ENCODE data around the gene DCDC2B. TPM values are rescaled to one million over a fixed set of nuclear protein-coding genes. Genes with fewer than 3 reads are reported as not detected.

Gene DCDC2B
- total and polyA plus RNA-seq, 9 of the 15 experiments (the other 6 are each of a cell fraction or from before 2014, with no cell fraction given): not detected

DNA sequence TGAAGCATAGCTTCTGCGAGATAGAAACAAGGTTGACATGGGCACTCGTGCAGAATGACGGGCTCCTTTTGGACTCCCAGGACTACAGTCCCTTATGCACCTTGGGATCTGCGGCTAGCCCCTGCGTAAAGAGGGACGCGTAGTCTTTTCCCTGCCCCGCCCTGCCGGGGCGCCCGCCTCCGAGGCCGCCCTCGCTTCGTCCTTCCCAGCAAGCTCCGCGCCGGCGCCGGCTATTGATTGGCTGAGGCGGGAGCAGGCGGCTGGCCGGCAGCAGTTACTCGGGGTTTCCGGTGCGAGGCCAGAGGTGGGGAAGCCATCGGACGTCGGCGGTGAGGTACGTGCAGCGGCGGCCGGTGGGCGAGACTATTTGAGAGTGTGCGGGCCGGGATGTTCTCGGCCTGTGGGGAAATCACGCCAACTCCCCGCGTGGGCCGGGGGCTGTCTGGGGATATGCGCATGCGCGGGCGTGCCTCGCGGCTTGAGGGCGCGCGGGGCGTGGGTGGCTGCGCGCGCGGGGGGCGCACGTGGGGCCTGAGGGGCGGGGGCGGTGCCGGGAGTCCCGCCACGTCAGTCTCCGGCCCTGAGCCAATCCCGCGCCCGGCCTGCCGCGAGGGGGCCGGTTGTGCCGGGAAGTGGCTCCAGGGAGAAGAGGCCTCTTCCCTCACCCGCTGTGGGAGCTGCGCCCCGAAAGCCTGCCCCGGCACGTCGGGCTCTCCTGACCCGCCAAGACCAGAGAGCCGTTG is 29.3 kb upstream of the DCDC2B start, which contains the start of gene TXLNA (continued):
- TF ChIP-seq, protein P1, sequence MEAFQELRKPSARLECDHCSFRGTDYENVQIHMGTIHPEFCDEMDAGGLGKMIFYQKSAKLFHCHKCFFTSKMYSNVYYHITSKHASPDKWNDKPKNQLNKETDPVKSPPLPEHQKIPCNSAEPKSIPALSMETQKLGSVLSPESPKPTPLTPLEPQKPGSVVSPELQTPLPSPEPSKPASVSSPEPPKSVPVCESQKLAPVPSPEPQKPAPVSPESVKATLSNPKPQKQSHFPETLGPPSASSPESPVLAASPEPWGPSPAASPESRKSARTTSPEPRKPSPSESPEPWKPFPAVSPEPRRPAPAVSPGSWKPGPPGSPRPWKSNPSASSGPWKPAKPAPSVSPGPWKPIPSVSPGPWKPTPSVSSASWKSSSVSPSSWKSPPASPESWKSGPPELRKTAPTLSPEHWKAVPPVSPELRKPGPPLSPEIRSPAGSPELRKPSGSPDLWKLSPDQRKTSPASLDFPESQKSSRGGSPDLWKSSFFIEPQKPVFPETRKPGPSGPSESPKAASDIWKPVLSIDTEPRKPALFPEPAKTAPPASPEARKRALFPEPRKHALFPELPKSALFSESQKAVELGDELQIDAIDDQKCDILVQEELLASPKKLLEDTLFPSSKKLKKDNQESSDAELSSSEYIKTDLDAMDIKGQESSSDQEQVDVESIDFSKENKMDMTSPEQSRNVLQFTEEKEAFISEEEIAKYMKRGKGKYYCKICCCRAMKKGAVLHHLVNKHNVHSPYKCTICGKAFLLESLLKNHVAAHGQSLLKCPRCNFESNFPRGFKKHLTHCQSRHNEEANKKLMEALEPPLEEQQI (IDR thresholded peaks at IDR 0.05): no peak
- TF ChIP-seq SLC30A9 (CRISPR knock-in tag; IDR thresholded peaks at IDR 0.05) (no peak), MEF2D (tag; conservative IDR thresholded peaks at IDR 0.05; ENCODE audit: low read depth) (no peak), WHSC1 (IDR thresholded peaks at IDR 0.05; ENCODE audit: low read length) (no peak), ZNF263 (CRISPR knock-in tag; IDR thresholded peaks at IDR 0.05; ENCODE audit: borderline replicate concordance) (peak; percentile 64; the same call in 1 of the 2 replicates), U2AF2 (optimal IDR thresholded peaks at IDR 0.05; ENCODE audit: low read depth, low read length) (no peak), KLF1 (tag; IDR thresholded peaks at IDR 0.05) (peak; percentile 91), KHSRP (IDR thresholded peaks at IDR 0.05) (no peak), EHMT2 (IDR thresholded peaks at IDR 0.05) (no peak), STAT5A (IDR thresholded peaks at IDR 0.05; ENCODE audit: borderline replicate concordance, low read length) (no peak), HLTF (IDR thresholded peaks at IDR 0.05) (no peak), MCM7 (IDR thresholded peaks at IDR 0.05) (no peak), L3MBTL2 (IDR thresholded peaks at IDR 0.05) (peak; percentile 100), SIN3A (IDR thresholded peaks at IDR 0.05; ENCODE audit: borderline replicate concordance in 2 of 2, control insufficient read depth in 1 of 2, low read depth in 2 of 2, low read length in 2 of 2) (peak; percentile 24 to 84; a peak in 1 of 4 replicates)
- TF ChIP-seq, protein P2, sequence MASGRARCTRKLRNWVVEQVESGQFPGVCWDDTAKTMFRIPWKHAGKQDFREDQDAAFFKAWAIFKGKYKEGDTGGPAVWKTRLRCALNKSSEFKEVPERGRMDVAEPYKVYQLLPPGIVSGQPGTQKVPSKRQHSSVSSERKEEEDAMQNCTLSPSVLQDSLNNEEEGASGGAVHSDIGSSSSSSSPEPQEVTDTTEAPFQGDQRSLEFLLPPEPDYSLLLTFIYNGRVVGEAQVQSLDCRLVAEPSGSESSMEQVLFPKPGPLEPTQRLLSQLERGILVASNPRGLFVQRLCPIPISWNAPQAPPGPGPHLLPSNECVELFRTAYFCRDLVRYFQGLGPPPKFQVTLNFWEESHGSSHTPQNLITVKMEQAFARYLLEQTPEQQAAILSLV (tag; IDR thresholded peaks at IDR 0.05): 0 out of 2 replicates have a peak, but pooled peaks have one; percentile 4
- TF ChIP-seq, protein P3, sequence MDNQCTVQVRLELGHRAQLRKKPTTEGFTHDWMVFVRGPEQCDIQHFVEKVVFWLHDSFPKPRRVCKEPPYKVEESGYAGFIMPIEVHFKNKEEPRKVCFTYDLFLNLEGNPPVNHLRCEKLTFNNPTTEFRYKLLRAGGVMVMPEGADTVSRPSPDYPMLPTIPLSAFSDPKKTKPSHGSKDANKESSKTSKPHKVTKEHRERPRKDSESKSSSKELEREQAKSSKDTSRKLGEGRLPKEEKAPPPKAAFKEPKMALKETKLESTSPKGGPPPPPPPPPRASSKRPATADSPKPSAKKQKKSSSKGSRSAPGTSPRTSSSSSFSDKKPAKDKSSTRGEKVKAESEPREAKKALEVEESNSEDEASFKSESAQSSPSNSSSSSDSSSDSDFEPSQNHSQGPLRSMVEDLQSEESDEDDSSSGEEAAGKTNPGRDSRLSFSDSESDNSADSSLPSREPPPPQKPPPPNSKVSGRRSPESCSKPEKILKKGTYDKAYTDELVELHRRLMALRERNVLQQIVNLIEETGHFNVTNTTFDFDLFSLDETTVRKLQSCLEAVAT (IDR thresholded peaks at IDR 0.05): no peak; a peak in 1 of 4 replicates
- TF ChIP-seq, protein P4, sequence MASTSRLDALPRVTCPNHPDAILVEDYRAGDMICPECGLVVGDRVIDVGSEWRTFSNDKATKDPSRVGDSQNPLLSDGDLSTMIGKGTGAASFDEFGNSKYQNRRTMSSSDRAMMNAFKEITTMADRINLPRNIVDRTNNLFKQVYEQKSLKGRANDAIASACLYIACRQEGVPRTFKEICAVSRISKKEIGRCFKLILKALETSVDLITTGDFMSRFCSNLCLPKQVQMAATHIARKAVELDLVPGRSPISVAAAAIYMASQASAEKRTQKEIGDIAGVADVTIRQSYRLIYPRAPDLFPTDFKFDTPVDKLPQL (IDR thresholded peaks at IDR 0.05; ENCODE audit: extremely low read depth, insufficient read length): no peak
- TF ChIP-seq, protein P5, sequence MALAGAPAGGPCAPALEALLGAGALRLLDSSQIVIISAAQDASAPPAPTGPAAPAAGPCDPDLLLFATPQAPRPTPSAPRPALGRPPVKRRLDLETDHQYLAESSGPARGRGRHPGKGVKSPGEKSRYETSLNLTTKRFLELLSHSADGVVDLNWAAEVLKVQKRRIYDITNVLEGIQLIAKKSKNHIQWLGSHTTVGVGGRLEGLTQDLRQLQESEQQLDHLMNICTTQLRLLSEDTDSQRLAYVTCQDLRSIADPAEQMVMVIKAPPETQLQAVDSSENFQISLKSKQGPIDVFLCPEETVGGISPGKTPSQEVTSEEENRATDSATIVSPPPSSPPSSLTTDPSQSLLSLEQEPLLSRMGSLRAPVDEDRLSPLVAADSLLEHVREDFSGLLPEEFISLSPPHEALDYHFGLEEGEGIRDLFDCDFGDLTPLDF (CRISPR knock-in tag; IDR thresholded peaks at IDR 0.05): peak; percentile 82
- TF ChIP-seq, protein P6, sequence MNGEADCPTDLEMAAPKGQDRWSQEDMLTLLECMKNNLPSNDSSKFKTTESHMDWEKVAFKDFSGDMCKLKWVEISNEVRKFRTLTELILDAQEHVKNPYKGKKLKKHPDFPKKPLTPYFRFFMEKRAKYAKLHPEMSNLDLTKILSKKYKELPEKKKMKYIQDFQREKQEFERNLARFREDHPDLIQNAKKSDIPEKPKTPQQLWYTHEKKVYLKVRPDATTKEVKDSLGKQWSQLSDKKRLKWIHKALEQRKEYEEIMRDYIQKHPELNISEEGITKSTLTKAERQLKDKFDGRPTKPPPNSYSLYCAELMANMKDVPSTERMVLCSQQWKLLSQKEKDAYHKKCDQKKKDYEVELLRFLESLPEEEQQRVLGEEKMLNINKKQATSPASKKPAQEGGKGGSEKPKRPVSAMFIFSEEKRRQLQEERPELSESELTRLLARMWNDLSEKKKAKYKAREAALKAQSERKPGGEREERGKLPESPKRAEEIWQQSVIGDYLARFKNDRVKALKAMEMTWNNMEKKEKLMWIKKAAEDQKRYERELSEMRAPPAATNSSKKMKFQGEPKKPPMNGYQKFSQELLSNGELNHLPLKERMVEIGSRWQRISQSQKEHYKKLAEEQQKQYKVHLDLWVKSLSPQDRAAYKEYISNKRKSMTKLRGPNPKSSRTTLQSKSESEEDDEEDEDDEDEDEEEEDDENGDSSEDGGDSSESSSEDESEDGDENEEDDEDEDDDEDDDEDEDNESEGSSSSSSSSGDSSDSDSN (IDR thresholded peaks at IDR 0.05; ENCODE audit: borderline replicate concordance in 1 of 2, low read depth in 2 of 2, low read length in 2 of 2): no peak

All from K562 (cell line).